ENCODE data around the gene MCEMP1. TPM values are rescaled to one million over a fixed set of nuclear protein-coding genes. Genes with fewer than 3 reads are reported as not detected.
A peak's percentile ranks its signal among the peaks of the same experiment; 100 is the strongest.
"Not testable (repeated sequence)": the region's sequence is repeated elsewhere in the genome, so short reads cannot be mapped to it uniquely, and the experiment has no call there.

MCEMP1 gene
- total RNA-seq, 1 experiment from 2014 or later: not detected

- Mint-ChIP-seq H3K9me3 (ENCODE audit: low read depth, unreplicated experiment) (peaks cover 3% of the 10 kb centered on the region), H3K4me3 (ENCODE audit: low read depth, unreplicated experiment) (no peak overlapping the region), H3K27ac (ENCODE audit: unreplicated experiment) (peak overlapping the region; percentile 58), H3K27me3 (ENCODE audit: unreplicated experiment) (no peaks in the 10 kb centered on the region), H3K36me3 (ENCODE audit: insufficient read depth, unreplicated experiment) (peaks cover 26% of the 10 kb centered on the region), H3K4me1 (ENCODE audit: low read depth, unreplicated experiment) (no peaks in the 10 kb centered on the region)
- TF ChIP-seq CTCF (IDR thresholded peaks at IDR 0.05; ENCODE audit: unreplicated experiment): no peak
- BruUV-seq (replicated peaks): no TSS peak
- intact Hi-C loops (cut with micrococcal nuclease; ENCODE audit: unreplicated experiment): no loop called here
- CTCF ChIA-PET: no interaction called here
- DNase-seq: no peak
Measured at GRCh38 chr19:7643031-7643415, 33.9 kb upstream of the MCEMP1 start.

GRCh38 chr19:7643629-7644549, 33.0 kb upstream of the MCEMP1 start:
- peak overlapping the region; percentile 58 for H3K27ac Mint-ChIP-seq (ENCODE audit: unreplicated experiment)
- H3K4me3 Mint-ChIP-seq (ENCODE audit: low read depth, unreplicated experiment); CTCF ChIA-PET; BruUV-seq (replicated peaks); H3K4me1 Mint-ChIP-seq (ENCODE audit: low read depth, unreplicated experiment); H3K27me3 Mint-ChIP-seq (ENCODE audit: unreplicated experiment); intact Hi-C loops (cut with micrococcal nuclease; ENCODE audit: unreplicated experiment); H3K9me3 Mint-ChIP-seq (ENCODE audit: low read depth, unreplicated experiment): not testable (repeated sequence)
- peak; percentile 17 for DNase-seq
- H3K36me3 Mint-ChIP-seq (ENCODE audit: insufficient read depth, unreplicated experiment): peaks cover 17% of the 10 kb centered on the region

DNA sequence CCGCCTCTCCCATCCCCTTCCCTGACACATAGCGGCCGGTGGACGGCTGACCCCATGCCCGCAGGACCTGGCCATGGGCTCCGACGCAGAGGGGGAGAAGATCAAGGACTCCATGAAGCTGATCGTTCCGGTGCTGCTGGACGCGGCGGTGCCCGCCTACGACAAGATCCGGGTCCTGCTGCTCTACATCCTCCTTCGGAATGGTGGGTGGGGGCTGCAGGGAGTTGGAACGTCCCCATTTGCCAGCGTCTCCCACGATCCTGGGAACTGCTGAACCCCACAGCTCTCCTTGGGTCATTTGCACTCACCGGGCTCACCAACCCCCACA, 32.4 kb upstream of the MCEMP1 start:
- no peak for TF ChIP-seq CTCF (IDR thresholded peaks at IDR 0.05; ENCODE audit: unreplicated experiment)
- H3K27ac Mint-ChIP-seq (ENCODE audit: unreplicated experiment): no peak overlapping the region
- intact Hi-C loops (cut with micrococcal nuclease; ENCODE audit: unreplicated experiment): no loop called here
- no peak for DNase-seq
- H3K27me3 Mint-ChIP-seq (ENCODE audit: unreplicated experiment): no peaks in the 10 kb centered on the region
- H3K9me3 Mint-ChIP-seq (ENCODE audit: low read depth, unreplicated experiment): peaks cover 3% of the 10 kb centered on the region
- CTCF ChIA-PET: no interaction called here
- BruUV-seq (replicated peaks): no TSS peak
- H3K4me1 Mint-ChIP-seq (ENCODE audit: low read depth, unreplicated experiment): no peaks in the 10 kb centered on the region
- H3K36me3 Mint-ChIP-seq (ENCODE audit: insufficient read depth, unreplicated experiment): peaks cover 12% of the 10 kb centered on the region
- H3K4me3 Mint-ChIP-seq (ENCODE audit: low read depth, unreplicated experiment): no peak overlapping the region

DNA sequence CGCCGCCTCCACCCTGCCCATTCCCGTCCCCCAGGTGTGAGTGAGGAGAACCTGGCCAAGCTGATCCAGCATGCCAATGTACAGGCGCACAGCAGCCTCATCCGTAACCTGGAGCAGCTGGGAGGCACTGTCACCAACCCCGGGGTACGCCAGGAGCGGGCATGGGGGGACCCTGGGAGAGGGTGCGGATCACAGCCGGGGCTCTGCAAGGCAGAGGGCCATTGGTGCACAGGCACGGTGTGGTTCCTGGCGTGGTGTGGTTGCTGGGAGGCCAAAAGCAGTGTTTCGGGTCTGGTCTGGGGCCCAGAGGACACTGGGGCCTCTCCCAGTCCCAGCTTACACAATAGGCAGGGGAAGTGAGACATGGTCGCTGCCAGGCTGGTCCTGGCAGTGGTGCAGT, 31.7 kb upstream of the MCEMP1 start:
- intact Hi-C loops (cut with micrococcal nuclease; ENCODE audit: unreplicated experiment): no loop called here
- no peak overlapping the region for H3K4me3 Mint-ChIP-seq (ENCODE audit: low read depth, unreplicated experiment)
- H3K4me1 Mint-ChIP-seq (ENCODE audit: low read depth, unreplicated experiment): no peaks in the 10 kb centered on the region
- peaks cover 12% of the 10 kb centered on the region for H3K36me3 Mint-ChIP-seq (ENCODE audit: insufficient read depth, unreplicated experiment)
- no peak for TF ChIP-seq CTCF (IDR thresholded peaks at IDR 0.05; ENCODE audit: unreplicated experiment)
- H3K27me3 Mint-ChIP-seq (ENCODE audit: unreplicated experiment): no peaks in the 10 kb centered on the region
- BruUV-seq (replicated peaks): no TSS peak
- H3K9me3 Mint-ChIP-seq (ENCODE audit: low read depth, unreplicated experiment): peaks cover under 1% of the 10 kb centered on the region
- DNase-seq: no peak
- CTCF ChIA-PET: no interaction called here
- H3K27ac Mint-ChIP-seq (ENCODE audit: unreplicated experiment): no peak overlapping the region
